ENCODE data around the gene FRZB.
"Not testable (repeated sequence)": the region's sequence is repeated elsewhere in the genome, so short reads cannot be mapped to it uniquely, and the experiment has no call there.

Gene FRZB

DNA sequence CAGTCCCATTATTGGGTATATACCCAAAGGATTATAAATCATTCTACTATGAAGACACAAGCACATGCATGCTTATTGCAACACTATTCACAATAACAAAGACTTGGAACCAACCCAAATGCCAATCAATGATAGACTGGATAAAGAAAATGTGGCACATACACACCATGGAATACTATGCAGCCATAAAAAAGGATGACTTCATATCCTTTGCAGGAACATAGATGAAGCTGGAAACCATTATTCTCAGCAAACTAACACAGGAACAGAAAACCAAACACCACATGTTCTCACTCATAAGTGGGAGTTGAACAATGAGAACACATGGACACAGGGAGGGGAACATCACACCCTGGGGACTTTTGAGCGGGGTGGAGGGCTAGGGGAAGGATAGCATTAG is 13.7 kb upstream of the FRZB start:
- not testable (repeated sequence) for H3K4me3 Mint-ChIP-seq; H3K4me1 Mint-ChIP-seq (ENCODE audit: low read depth in 2 of 2); H3K36me3 Mint-ChIP-seq (ENCODE audit: insufficient read depth); DNase-seq; ATAC-seq (replicated peaks); H3K27me3 Mint-ChIP-seq; H3K27ac Mint-ChIP-seq
- peaks cover 3 to 10% of the 10 kb centered on the region in 2 donors for H3K9me3 Mint-ChIP-seq

GRCh38 chr2:182876653-182877052 is 10.2 kb upstream of the FRZB start:
- H3K27ac Mint-ChIP-seq; H3K4me3 Mint-ChIP-seq; H3K36me3 Mint-ChIP-seq (ENCODE audit: insufficient read depth); DNase-seq; H3K4me1 Mint-ChIP-seq (ENCODE audit: low read depth in 2 of 2); ATAC-seq (replicated peaks): not testable (repeated sequence)
- Mint-ChIP-seq H3K9me3 (peaks cover 6 to 10% of the 10 kb centered on the region in 2 donors), H3K27me3 (peaks cover 14 to 16% of the 10 kb centered on the region in 2 donors)

- peaks cover 4 to 10% of the 10 kb centered on the region in 2 donors for H3K4me1 Mint-ChIP-seq (ENCODE audit: low read depth in 2 of 2)
- ATAC-seq (replicated peaks), result no peak
- no peak overlapping the region for H3K4me3 Mint-ChIP-seq
- DNase-seq, result no peak
- no peaks in the 10 kb centered on the region for H3K36me3 Mint-ChIP-seq (ENCODE audit: insufficient read depth)
- no peak overlapping the region for H3K27ac Mint-ChIP-seq
- H3K27me3 Mint-ChIP-seq, result peaks cover 65 to 74% of the 10 kb centered on the region in 2 donors
- peaks cover 0 to 3% of the 10 kb centered on the region in 2 donors for H3K9me3 Mint-ChIP-seq
These were observed 3.8 kb upstream of the FRZB start for GRCh38 chr2:182870227-182870626.

DNA sequence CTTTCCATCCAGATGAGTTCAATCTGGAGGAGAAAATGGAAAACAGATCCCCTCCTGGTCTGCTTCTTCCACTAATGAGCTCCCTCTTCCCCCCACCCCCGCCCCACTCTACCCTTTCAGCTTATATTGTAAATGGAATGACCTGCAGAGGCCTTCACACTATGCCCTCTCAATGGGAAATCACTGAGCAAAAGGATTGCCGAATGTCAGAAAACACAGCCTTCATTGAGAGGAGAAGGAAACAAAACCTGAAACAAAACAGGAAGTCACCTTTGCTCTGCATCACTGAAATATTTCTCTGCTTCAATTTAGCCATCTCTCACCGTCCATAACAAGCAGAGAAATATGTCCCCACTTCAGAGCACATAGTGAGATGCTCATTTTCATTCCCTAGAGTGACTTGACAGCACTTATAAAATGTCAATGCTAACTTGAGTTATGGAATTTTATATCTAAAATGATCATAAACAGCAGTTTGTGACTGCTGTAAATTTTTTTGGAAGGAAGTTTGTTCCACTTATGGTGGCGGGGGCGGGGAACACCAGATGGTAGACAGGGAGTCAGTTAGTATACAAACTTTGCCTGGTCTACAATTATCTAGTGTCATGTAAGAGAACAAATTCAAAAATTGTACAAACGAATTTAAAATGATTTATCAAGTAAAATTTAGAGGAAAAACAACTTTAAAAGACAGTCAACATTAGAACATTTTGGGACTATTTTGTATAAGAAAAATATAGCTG is 1.8 kb upstream of the FRZB start:
- no peak for DNase-seq
- Mint-ChIP-seq H3K4me3 (no peak overlapping the region), H3K4me1 (ENCODE audit: low read depth in 2 of 2) (peaks cover 4 to 10% of the 10 kb centered on the region in 2 donors), H3K27me3 (peaks cover 77 to 94% of the 10 kb centered on the region in 2 donors), H3K36me3 (ENCODE audit: insufficient read depth) (no peaks in the 10 kb centered on the region), H3K9me3 (peaks cover 0 to 1% of the 10 kb centered on the region in 2 donors), H3K27ac (no peak overlapping the region)
- ATAC-seq (replicated peaks), result no peak

GRCh38 chr2:182867426-182868053 is 1.1 kb upstream of the FRZB start:
- ATAC-seq (replicated peaks) (no peak), DNase-seq (no peak)
- H3K9me3 Mint-ChIP-seq, result peaks cover 0 to 1% of the 10 kb centered on the region in 2 donors
- H3K36me3 Mint-ChIP-seq (ENCODE audit: insufficient read depth), result no peaks in the 10 kb centered on the region
- H3K4me3 Mint-ChIP-seq, result peak overlapping the region in 1 of 2 donors; percentile 5
- peaks cover 84 to 93% of the 10 kb centered on the region in 2 donors for H3K27me3 Mint-ChIP-seq
- H3K27ac Mint-ChIP-seq, result no peak overlapping the region
- peaks cover 4 to 10% of the 10 kb centered on the region in 2 donors for H3K4me1 Mint-ChIP-seq (ENCODE audit: low read depth in 2 of 2)

DNA sequence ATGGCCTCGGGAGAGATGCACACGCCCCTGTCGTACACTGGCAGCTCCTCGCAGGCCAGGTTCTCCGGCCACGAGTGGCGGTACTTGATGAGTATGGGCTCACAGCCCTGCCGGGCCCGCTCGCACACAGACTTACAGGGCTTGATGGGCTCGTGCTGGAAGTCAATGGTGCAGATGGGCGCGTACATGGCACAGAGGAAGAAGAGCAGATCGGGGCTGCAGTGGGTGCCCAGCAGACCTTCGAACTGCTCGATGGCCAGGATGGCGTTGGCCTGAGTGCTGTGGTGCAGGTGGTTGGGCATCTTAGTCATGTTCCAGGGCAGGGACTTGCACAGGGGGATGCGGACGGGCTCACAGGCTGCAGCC is 359 bp downstream of the FRZB start:
- H3K27me3 Mint-ChIP-seq, result peaks cover 79 to 80% of the 10 kb centered on the region in 2 donors
- no peaks in the 10 kb centered on the region for H3K9me3 Mint-ChIP-seq
- peak overlapping the region; percentile 5 to 30 for H3K4me3 Mint-ChIP-seq
- no peak overlapping the region for H3K27ac Mint-ChIP-seq
- no peak for DNase-seq
- no peaks in the 10 kb centered on the region for H3K36me3 Mint-ChIP-seq (ENCODE audit: insufficient read depth)
- no peak for ATAC-seq (replicated peaks)
- H3K4me1 Mint-ChIP-seq (ENCODE audit: low read depth in 2 of 2), result peaks cover 4 to 10% of the 10 kb centered on the region in 2 donors

- Mint-ChIP-seq H3K9me3 (no peaks in the 10 kb centered on the region), H3K27ac (no peak overlapping the region), H3K36me3 (ENCODE audit: insufficient read depth) (no peaks in the 10 kb centered on the region), H3K4me1 (ENCODE audit: low read depth in 2 of 2) (peaks cover 4 to 10% of the 10 kb centered on the region in 2 donors), H3K27me3 (peaks cover 75 to 77% of the 10 kb centered on the region in 2 donors), H3K4me3 (no peak overlapping the region)
- ATAC-seq (replicated peaks) (no peak), DNase-seq (no peak)
These were observed 1.4 kb downstream of the FRZB start for GRCh38 chr2:182864949-182865570.

GRCh38 chr2:182863642-182864041 is 2.8 kb downstream of the FRZB start:
- Mint-ChIP-seq H3K9me3 (no peaks in the 10 kb centered on the region), H3K36me3 (ENCODE audit: insufficient read depth) (no peaks in the 10 kb centered on the region), H3K4me3 (no peak overlapping the region), H3K27me3 (peaks cover 61 to 64% of the 10 kb centered on the region in 2 donors), H3K4me1 (ENCODE audit: low read depth in 2 of 2) (peaks cover 4 to 10% of the 10 kb centered on the region in 2 donors), H3K27ac (no peak overlapping the region)
- no peak for DNase-seq
- ATAC-seq (replicated peaks), result no peak

DNA sequence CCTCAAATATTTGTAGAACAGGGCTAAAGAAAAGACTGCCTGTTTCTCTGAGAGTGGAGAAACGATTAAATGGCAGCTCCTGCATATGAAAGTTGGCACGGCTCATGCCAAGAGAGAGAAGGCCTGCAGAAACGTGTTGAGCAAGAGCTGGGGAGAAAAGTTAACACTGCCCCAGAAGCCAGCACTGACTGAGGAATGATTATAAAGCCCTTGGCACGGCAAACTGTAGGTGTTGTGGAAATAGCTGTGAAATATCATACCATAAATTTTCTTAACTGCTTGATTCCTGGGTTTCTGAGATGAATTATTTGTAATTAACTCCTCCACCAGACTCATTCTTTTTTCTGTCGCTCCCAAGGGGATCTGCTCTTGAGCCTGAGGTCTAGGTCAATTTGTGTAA is 4.3 kb downstream of the FRZB start:
- no peaks in the 10 kb centered on the region for H3K36me3 Mint-ChIP-seq (ENCODE audit: insufficient read depth)
- no peak overlapping the region for H3K27ac Mint-ChIP-seq
- DNase-seq, result no peak
- no peaks in the 10 kb centered on the region for H3K9me3 Mint-ChIP-seq
- peaks cover 4 to 10% of the 10 kb centered on the region in 2 donors for H3K4me1 Mint-ChIP-seq (ENCODE audit: low read depth in 2 of 2)
- peaks cover 45 to 49% of the 10 kb centered on the region in 2 donors for H3K27me3 Mint-ChIP-seq
- ATAC-seq (replicated peaks), result no peak
- H3K4me3 Mint-ChIP-seq, result no peak overlapping the region

DNA sequence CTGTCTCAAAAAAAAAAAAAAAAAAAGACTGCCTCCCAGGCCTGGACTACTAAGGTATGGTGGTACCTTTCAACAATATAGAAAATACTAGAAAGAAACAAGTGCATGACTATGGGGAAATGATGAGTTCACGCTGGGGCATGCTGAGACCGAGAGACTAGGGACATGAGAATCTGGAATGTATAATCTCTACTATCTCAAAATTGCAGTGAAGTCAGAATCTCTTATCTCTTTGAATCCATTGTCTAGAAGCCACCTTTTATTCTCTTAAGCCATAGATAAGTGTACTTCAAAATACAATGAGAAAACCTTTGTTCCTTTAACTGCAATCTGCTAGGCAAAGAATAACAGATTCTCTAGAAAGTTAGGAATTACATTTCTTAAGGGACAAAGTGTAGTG is 5.6 kb downstream of the FRZB start:
- Mint-ChIP-seq H3K4me3 (no peak overlapping the region), H3K4me1 (ENCODE audit: low read depth in 2 of 2) (peaks cover 0 to 3% of the 10 kb centered on the region in 2 donors), H3K27ac (no peak overlapping the region), H3K27me3 (peaks cover 33 to 37% of the 10 kb centered on the region in 2 donors), H3K9me3 (no peaks in the 10 kb centered on the region), H3K36me3 (ENCODE audit: insufficient read depth) (no peaks in the 10 kb centered on the region)
- no peak for DNase-seq
- no peak for ATAC-seq (replicated peaks)

DNA sequence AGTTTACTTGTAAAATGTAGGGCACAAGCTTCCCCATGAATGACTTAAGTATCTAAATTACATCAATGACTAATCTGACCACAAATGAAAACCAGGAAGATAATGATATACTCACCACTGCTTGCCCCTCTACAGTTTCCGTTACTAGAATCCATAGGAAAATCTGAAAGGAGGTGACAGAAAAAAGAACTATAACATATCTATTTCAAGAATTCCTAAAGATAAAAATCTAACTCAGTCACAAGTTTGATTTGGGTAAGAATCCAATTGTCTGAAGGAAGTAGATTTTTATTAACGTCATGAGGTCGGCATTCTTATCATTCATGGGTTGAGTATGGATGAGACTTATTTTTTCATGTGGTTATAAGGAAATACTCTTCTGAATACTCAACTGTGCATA is 7.8 kb downstream of the FRZB start:
- DNase-seq (no peak), ATAC-seq (replicated peaks) (no peak)
- Mint-ChIP-seq H3K4me3 (no peak overlapping the region), H3K9me3 (no peaks in the 10 kb centered on the region), H3K27ac (no peak overlapping the region), H3K36me3 (ENCODE audit: insufficient read depth) (no peaks in the 10 kb centered on the region), H3K4me1 (ENCODE audit: low read depth in 2 of 2) (no peaks in the 10 kb centered on the region), H3K27me3 (peaks cover 23 to 26% of the 10 kb centered on the region in 2 donors)

GRCh38 chr2:182855376-182855775 is 11.1 kb downstream of the FRZB start:
- no peaks in the 10 kb centered on the region for H3K4me1 Mint-ChIP-seq (ENCODE audit: low read depth in 2 of 2)
- H3K27me3 Mint-ChIP-seq, result peaks cover 22% of the 10 kb centered on the region in 2 donors

GRCh38 chr2:182854375-182855105 is 11.9 kb downstream of the FRZB start:
- no peaks in the 10 kb centered on the region for H3K4me1 Mint-ChIP-seq (ENCODE audit: low read depth in 2 of 2)

More at GRCh38 chr2:182855376-182855775, 11.1 kb downstream of the FRZB start:
- Mint-ChIP-seq H3K36me3 (ENCODE audit: insufficient read depth) (no peaks in the 10 kb centered on the region), H3K9me3 (no peaks in the 10 kb centered on the region), H3K27ac (no peak overlapping the region), H3K4me3 (no peak overlapping the region)
- DNase-seq (no peak), ATAC-seq (replicated peaks) (no peak)

More at GRCh38 chr2:182854375-182855105, 11.9 kb downstream of the FRZB start:
- Mint-ChIP-seq H3K27ac (no peak overlapping the region), H3K4me3 (no peak overlapping the region), H3K36me3 (ENCODE audit: insufficient read depth) (no peaks in the 10 kb centered on the region), H3K9me3 (no peaks in the 10 kb centered on the region), H3K27me3 (peaks cover 22 to 24% of the 10 kb centered on the region in 2 donors)
- ATAC-seq (replicated peaks) (no peak), DNase-seq (no peak)
